RWPE1 (cell line): ENCODE results near the gene NME9.

Source experiments
- CTCF ChIA-PET: fragments of 350-600 bp; sonication (Branson Sonifier 250); formaldehyde crosslinking; extraction: SDS; loops from one replicate; lab custom pipeline; 2021; lab: Yijun Ruan, JAX
- POLR2A ChIA-PET: fragments of 400-600 bp; formaldehyde crosslinking; extraction: SDS; loops from one replicate; lab custom pipeline; 2020; ENCODE audit warnings: antibody characterized with exemption; ENCODE audit not compliant: low non-redundant PET; lab: Yijun Ruan, JAX
- DNase-seq: peaks from one replicate; pipeline ENCODE4 v3.0.0; 2012; ENCODE audit warnings: low spot score
- H3K27ac ChIP-seq: fragments of 450-650 bp; 2 replicates; pipeline ENCODE4 v1.5.1; 2017
- CTCF ChIP-seq: fragments of 450-650 bp; conservative IDR thresholded peaks from 2 replicates; pipeline ENCODE4 v1.5.1; 2017; ENCODE audit warnings: low read depth, mild to moderate bottlenecking

The NME9 gene

GRCh38 chr3:138375447-138375846 is 45.8 kb upstream of the NME9 start:
- no peak for DNase-seq
- CTCF ChIA-PET = no interaction called here
- H3K27ac ChIP-seq = no peak overlapping the region
- TF ChIP-seq CTCF = no peak
- POLR2A ChIA-PET = no interaction called here

- H3K27ac ChIP-seq = no peak overlapping the region
- CTCF ChIA-PET = interaction anchor here (0.6 kb wide), 1 partner anchor 93 kb away, joined by 4 read pairs; no protein-coding TSS in a partner anchor
- POLR2A ChIA-PET = no interaction called here
- TF ChIP-seq CTCF = no peak
- DNase-seq = no peak
Measured at GRCh38 chr3:138374573-138375134, 45.0 kb upstream of the NME9 start.

GRCh38 chr3:138373736-138374094 is 44.1 kb upstream of the NME9 start:
- H3K27ac ChIP-seq = no peak overlapping the region
- CTCF ChIA-PET = interaction anchor here (0.6 kb wide), 1 partner anchor 92 kb away, joined by 4 read pairs; no protein-coding TSS in a partner anchor
- no peak for TF ChIP-seq CTCF
- no peak for DNase-seq
- POLR2A ChIA-PET = no interaction called here

- no peak overlapping the region for H3K27ac ChIP-seq
- no peak for TF ChIP-seq CTCF
- CTCF ChIA-PET = no interaction called here
- DNase-seq = no peak
- POLR2A ChIA-PET = no interaction called here
Measured at GRCh38 chr3:138373087-138373735, 43.6 kb upstream of the NME9 start.

- POLR2A ChIA-PET = interaction anchor here (0.6 kb wide), 1 partner anchor 13 kb away, joined by 3 read pairs; no protein-coding TSS in a partner anchor
- no peak for TF ChIP-seq CTCF
- DNase-seq = no peak
- no peak overlapping the region for H3K27ac ChIP-seq
- CTCF ChIA-PET = interaction anchor here (1.2 kb wide), 1 partner anchor 19 kb away, joined by 3 read pairs; no protein-coding TSS in a partner anchor
Measured at GRCh38 chr3:138371070-138371965, 41.7 kb upstream of the NME9 start.

GRCh38 chr3:138370321-138370720 is 40.7 kb upstream of the NME9 start:
- DNase-seq = no peak
- POLR2A ChIA-PET = no interaction called here
- CTCF ChIA-PET = interaction anchor here (0.5 to 0.7 kb wide), 2 partner anchors 61 to 495 kb away, joined by 4 to 5 read pairs; no protein-coding TSS in a partner anchor
- no peak overlapping the region for H3K27ac ChIP-seq
- TF ChIP-seq CTCF = no peak
